GM19467 (cell line): ENCODE measurements around the gene NACA2.
"Not testable (repeated sequence)": the region's sequence is repeated elsewhere in the genome, so short reads cannot be mapped to it uniquely, and the experiment has no call there.

Source experiments
- ATAC-seq: cut with Tn5 transposase; IDR thresholded peaks from one replicate; pipeline ENCODE4 v1.9.1; 2021; ENCODE audit warnings: mild to moderate bottlenecking, moderate library complexity; ENCODE audit not compliant: unreplicated experiment

The NACA2 gene

GRCh38 chr17:61579347-61579746 lies 11.7 kb downstream of the NACA2 start:
- no peak for ATAC-seq

- ATAC-seq = no peak
Observed at GRCh38 chr17:61578645-61579044, 12.4 kb downstream of the NACA2 start.

- no peak for ATAC-seq
Observed at GRCh38 chr17:61575983-61576382, 15.0 kb downstream of the NACA2 start.

- ATAC-seq = no peak
Observed at GRCh38 chr17:61575352-61575975, 15.6 kb downstream of the NACA2 start.

- no peak for ATAC-seq
Observed at GRCh38 chr17:61574542-61575351, 16.3 kb downstream of the NACA2 start.

GRCh38 chr17:61572547-61572946 lies 18.5 kb downstream of the NACA2 start:
- ATAC-seq = not testable (repeated sequence)

GRCh38 chr17:61571624-61572023 lies 19.4 kb downstream of the NACA2 start:
- ATAC-seq = no peak

- ATAC-seq = no peak
Observed at GRCh38 chr17:61570118-61570517, 20.9 kb downstream of the NACA2 start.

GRCh38 chr17:61569525-61569924 lies 21.5 kb downstream of the NACA2 start:
- not testable (repeated sequence) for ATAC-seq

- ATAC-seq = no peak
Observed at GRCh38 chr17:61568219-61569072, 22.6 kb downstream of the NACA2 start.

- no peak for ATAC-seq
Observed at GRCh38 chr17:61567045-61567802, 23.8 kb downstream of the NACA2 start.

- ATAC-seq = not testable (repeated sequence)
Observed at GRCh38 chr17:61566448-61566847, 24.6 kb downstream of the NACA2 start.

GRCh38 chr17:61565850-61566249 lies 25.2 kb downstream of the NACA2 start:
- not testable (repeated sequence) for ATAC-seq

GRCh38 chr17:61565213-61565612 lies 25.8 kb downstream of the NACA2 start:
- no peak for ATAC-seq

GRCh38 chr17:61562287-61562686 lies 28.7 kb downstream of the NACA2 start:
- no peak for ATAC-seq

- ATAC-seq = no peak
Observed at GRCh38 chr17:61561354-61561753, 29.7 kb downstream of the NACA2 start.

- no peak for ATAC-seq
Observed at GRCh38 chr17:61560071-61560470, 30.9 kb downstream of the NACA2 start.

GRCh38 chr17:61556224-61557188 lies 34.5 kb downstream of the NACA2 start:
- no peak for ATAC-seq

- ATAC-seq = no peak
Observed at GRCh38 chr17:61555127-61555566, 35.9 kb downstream of the NACA2 start.
